HepG2 (cell line): ENCODE measurements around the gene LTB4R. TPM values are rescaled to one million over a fixed set of nuclear protein-coding genes. Genes with fewer than 3 reads are reported as not detected.

Experiments used
- ATRX ChIP-seq: sonication (generic); formaldehyde crosslinking; IDR thresholded peaks from 2 replicates; pipeline ENCODE4 v1.4.0; 2020; ENCODE audit warnings: missing genetic modification reagents, borderline replicate concordance
- CBX5 ChIP-seq: sonication (generic); formaldehyde crosslinking; IDR thresholded peaks from 2 replicates; pipeline ENCODE4 v1.4.0; 2020; ENCODE audit warnings: missing genetic modification reagents, borderline replicate concordance
- EEA1 ChIP-seq: sonication (generic); formaldehyde crosslinking; IDR thresholded peaks from 2 replicates; pipeline ENCODE4 v1.5.1; 2020; ENCODE audit warnings: mild to moderate bottlenecking, missing genetic modification reagents, borderline replicate concordance
- FOSL2 ChIP-seq: sonication (generic); formaldehyde crosslinking; IDR thresholded peaks from 2 replicates; pipeline ENCODE4 v1.4.0; 2020; ENCODE audit warnings: missing genetic modification reagents
- FOXA3 ChIP-seq: IDR thresholded peaks from 2 replicates; pipeline ENCODE4 v1.6.1; 2016; ENCODE audit warnings: missing genetic modification reagents, missing compliant biosample characterization
- MED1 ChIP-seq: sonication (generic); formaldehyde crosslinking; IDR thresholded peaks from 2 replicates; pipeline ENCODE4 v1.4.0; 2020; ENCODE audit warnings: missing genetic modification reagents
- SIN3B ChIP-seq: fragments of 150-350 bp; IDR thresholded peaks from 2 replicates; pipeline ENCODE4 v1.6.1; 2014; ENCODE audit warnings: low read length
- TCF12 ChIP-seq, 2 experiments: fragments of 450-650 bp in 1 of 2; sonication (generic) in 1 of 2; formaldehyde crosslinking in 1 of 2; IDR thresholded peaks; 2 replicates each; pipeline versions ENCODE4 v1.6.1 to v1.8.0; 2017 to 2022; ENCODE audit warnings: antibody characterized with exemption in 1 of 2, mild to moderate bottlenecking in 1 of 2, missing genetic modification reagents in 1 of 2, moderate library complexity in 1 of 2
- TCF7 ChIP-seq: sonication (generic); IDR thresholded peaks from 2 replicates; pipeline ENCODE4 v1.6.1; 2016; ENCODE audit warnings: antibody characterized with exemption, low read depth
- YEATS4 ChIP-seq: sonication (generic); formaldehyde crosslinking; IDR thresholded peaks from 2 replicates; pipeline ENCODE4 v1.4.0; 2020; ENCODE audit warnings: missing genetic modification reagents, borderline replicate concordance
- ZNF256 ChIP-seq: sonication (generic); formaldehyde crosslinking; conservative IDR thresholded peaks from 2 replicates; pipeline ENCODE4 v1.4.0; 2020; ENCODE audit warnings: missing genetic modification reagents
- ZNF331 ChIP-seq: sonication (generic); formaldehyde crosslinking; IDR thresholded peaks from 2 replicates; pipeline ENCODE4 v1.4.0; 2020; ENCODE audit warnings: missing genetic modification reagents
- ZNF382 ChIP-seq: sonication (generic); formaldehyde crosslinking; IDR thresholded peaks from 2 replicates; pipeline ENCODE4 v1.5.0; 2020; ENCODE audit warnings: missing genetic modification reagents, mild to moderate bottlenecking, borderline replicate concordance
- ZNF644 ChIP-seq: IDR thresholded peaks from 2 replicates; pipeline ENCODE4 v1.6.1; 2016; ENCODE audit warnings: low read depth
- ZNF724P ChIP-seq: sonication (generic); formaldehyde crosslinking; IDR thresholded peaks from 2 replicates; pipeline ENCODE4 v1.8.0; 2022; ENCODE audit warnings: missing genetic modification reagents, borderline replicate concordance
- ZNF766 ChIP-seq: sonication (generic); formaldehyde crosslinking; IDR thresholded peaks from 2 replicates; pipeline ENCODE4 v1.5.0; 2020; ENCODE audit warnings: missing genetic modification reagents, borderline replicate concordance
- ZNF841 ChIP-seq: sonication (generic); formaldehyde crosslinking; IDR thresholded peaks from 2 replicates; pipeline ENCODE4 v1.8.1; 2023; ENCODE audit warnings: missing genetic modification reagents, borderline replicate concordance
- ZNF850 ChIP-seq: sonication (generic); formaldehyde crosslinking; conservative IDR thresholded peaks from 2 replicates; pipeline ENCODE4 v1.9.0; 2021; ENCODE audit warnings: mild to moderate bottlenecking, missing genetic modification reagents
- ZSCAN12 ChIP-seq: sonication (generic); formaldehyde crosslinking; IDR thresholded peaks from 2 replicates; pipeline ENCODE4 v1.9.0; 2021; ENCODE audit warnings: mild to moderate bottlenecking, missing genetic modification reagents
- polyA plus RNA-seq, 8 experiments: library from polyadenylated mRNA; depleted of rRNA in 3 of 8; stranded (reverse) in 7 of 8; unstranded in 1 of 8; fragments of >200 nt; fragmentation: Illumina TruSeq in 4 of 8; extraction: Trizol in 4 of 8; gene quantifications; 2 replicates each; pipeline versions ENCODE4 v1.2.1 to v1.2.3, GENCODE V29; 2011 to 2016; ENCODE audit warnings: low read depth in 4 of 8, missing spikeins in 1 of 8, mixed read lengths in 1 of 8; ENCODE audit not compliant: insufficient read depth in 1 of 8
- total RNA-seq, 5 experiments: library from RNA; depleted of rRNA; stranded (reverse); fragments of >200 nt; fragmentation: Illumina TruSeq; extraction: Trizol; gene quantifications; 2 replicates each; pipeline ENCODE4 v1.2.3, GENCODE V29; 2016; ENCODE audit warnings: low read depth in 1 of 5
- TF ChIP-seq, protein P1 (sequence below): sonication (generic); formaldehyde crosslinking; IDR thresholded peaks from 2 replicates; pipeline ENCODE4 v1.4.0; 2020; ENCODE audit warnings: missing genetic modification reagents, borderline replicate concordance
- TF ChIP-seq, protein P2 (sequence below): sonication (generic); formaldehyde crosslinking; IDR thresholded peaks from 2 replicates; pipeline ENCODE4 v1.4.0; 2020; ENCODE audit warnings: mild to moderate bottlenecking, missing genetic modification reagents
- TF ChIP-seq, protein P3 (sequence below): sonication (generic); formaldehyde crosslinking; IDR thresholded peaks from 2 replicates; pipeline ENCODE4 v1.8.0; 2022; ENCODE audit warnings: mild to moderate bottlenecking, missing genetic modification reagents

Gene LTB4R
- total and polyA plus RNA-seq, 2 of the 13 experiments (the other 11 are each of a cell fraction or from before 2014, with no cell fraction given), result 3.2 to 8.2 TPM

DNA sequence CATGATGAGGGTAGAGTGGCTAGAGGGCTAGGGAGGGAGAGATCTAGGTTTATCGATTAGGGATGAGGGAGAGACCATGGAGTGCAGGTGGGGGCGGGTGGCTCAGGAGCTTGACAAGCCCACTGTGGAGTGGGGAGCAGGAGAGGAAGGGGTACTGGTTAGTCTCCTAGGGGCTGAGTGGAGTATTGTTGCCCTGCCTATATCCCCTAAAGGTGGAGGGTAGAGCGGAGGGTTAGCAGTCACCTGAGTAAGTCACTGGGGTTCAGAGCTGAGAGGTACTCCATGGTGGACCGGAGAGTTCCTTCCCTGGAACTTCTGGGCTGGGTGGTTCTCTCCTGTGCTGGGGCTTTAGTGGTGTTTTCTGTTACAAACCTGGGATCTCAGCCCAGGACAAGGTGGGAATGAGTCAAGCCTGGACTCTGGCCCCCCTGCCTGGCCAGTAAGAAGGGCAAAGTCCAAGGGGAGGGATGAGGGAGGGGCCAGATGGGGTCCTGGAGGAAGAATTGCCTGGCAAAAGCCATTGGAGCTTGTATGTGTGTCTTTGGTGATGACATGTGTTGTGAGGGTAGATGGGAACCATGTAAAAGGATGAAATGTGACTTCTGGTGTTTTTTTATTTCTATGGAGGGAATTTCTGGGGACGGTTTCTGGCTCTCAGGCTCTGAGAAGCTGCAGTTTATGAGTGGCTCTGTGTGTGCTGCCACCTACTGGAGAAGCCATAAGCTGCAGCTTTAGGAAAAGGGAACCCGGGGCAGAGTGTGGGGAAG is 3.5 kb upstream of the LTB4R start, which contains the start of gene CIDEB (continued):
- TF ChIP-seq TCF12 (IDR thresholded peaks at IDR 0.05), result no peak
- peak; percentile 89; the same call in 1 of the 2 replicates for TF ChIP-seq TCF12 (CRISPR knock-in tag; IDR thresholded peaks at IDR 0.05)
- TF ChIP-seq ZNF724P (CRISPR knock-in tag), result peak; percentile 87
- no peak for TF ChIP-seq ZNF841 (CRISPR knock-in tag)
- no peak; the same call in 1 of the 2 replicates for TF ChIP-seq SIN3B
- no peak for TF ChIP-seq ATRX (CRISPR knock-in tag)
- peak; percentile 92 for TF ChIP-seq FOXA3 (CRISPR knock-in tag)
- TF ChIP-seq ZSCAN12, result no peak
- TF ChIP-seq, protein P1, sequence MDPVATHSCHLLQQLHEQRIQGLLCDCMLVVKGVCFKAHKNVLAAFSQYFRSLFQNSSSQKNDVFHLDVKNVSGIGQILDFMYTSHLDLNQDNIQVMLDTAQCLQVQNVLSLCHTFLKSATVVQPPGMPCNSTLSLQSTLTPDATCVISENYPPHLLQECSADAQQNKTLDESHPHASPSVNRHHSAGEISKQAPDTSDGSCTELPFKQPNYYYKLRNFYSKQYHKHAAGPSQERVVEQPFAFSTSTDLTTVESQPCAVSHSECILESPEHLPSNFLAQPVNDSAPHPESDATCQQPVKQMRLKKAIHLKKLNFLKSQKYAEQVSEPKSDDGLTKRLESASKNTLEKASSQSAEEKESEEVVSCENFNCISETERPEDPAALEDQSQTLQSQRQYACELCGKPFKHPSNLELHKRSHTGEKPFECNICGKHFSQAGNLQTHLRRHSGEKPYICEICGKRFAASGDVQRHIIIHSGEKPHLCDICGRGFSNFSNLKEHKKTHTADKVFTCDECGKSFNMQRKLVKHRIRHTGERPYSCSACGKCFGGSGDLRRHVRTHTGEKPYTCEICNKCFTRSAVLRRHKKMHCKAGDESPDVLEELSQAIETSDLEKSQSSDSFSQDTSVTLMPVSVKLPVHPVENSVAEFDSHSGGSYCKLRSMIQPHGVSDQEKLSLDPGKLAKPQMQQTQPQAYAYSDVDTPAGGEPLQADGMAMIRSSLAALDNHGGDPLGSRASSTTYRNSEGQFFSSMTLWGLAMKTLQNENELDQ (CRISPR knock-in tag), result no peak; the same call in none of the 2 replicates
- no peak for TF ChIP-seq ZNF256 (CRISPR knock-in tag)
- peak; percentile 95; the same call in 1 of the 2 replicates for TF ChIP-seq YEATS4
- TF ChIP-seq, protein P2, sequence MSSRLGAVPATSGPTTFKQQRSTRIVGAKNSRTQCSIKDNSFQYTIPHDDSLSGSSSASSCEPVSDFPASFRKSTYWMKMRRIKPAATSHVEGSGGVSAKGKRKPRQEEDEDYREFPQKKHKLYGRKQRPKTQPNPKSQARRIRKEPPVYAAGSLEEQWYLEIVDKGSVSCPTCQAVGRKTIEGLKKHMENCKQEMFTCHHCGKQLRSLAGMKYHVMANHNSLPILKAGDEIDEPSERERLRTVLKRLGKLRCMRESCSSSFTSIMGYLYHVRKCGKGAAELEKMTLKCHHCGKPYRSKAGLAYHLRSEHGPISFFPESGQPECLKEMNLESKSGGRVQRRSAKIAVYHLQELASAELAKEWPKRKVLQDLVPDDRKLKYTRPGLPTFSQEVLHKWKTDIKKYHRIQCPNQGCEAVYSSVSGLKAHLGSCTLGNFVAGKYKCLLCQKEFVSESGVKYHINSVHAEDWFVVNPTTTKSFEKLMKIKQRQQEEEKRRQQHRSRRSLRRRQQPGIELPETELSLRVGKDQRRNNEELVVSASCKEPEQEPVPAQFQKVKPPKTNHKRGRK, result no peak
- 0 out of 2 replicates have a peak, but pooled peaks have one; percentile 33 for TF ChIP-seq ZNF766 (CRISPR knock-in tag)
- no peak for TF ChIP-seq ZNF382 (CRISPR knock-in tag)
- TF ChIP-seq ZNF850 (CRISPR knock-in tag), result no peak
- TF ChIP-seq ZNF331 (CRISPR knock-in tag), result peak; percentile 97
- TF ChIP-seq TCF7, result 0 out of 2 replicates have a peak, but pooled peaks have one; percentile 15
- peak; percentile 96 for TF ChIP-seq ZNF644 (CRISPR knock-in tag)
- peak; percentile 18; the same call in 1 of the 2 replicates for TF ChIP-seq EEA1 (CRISPR knock-in tag)
- peak; percentile 99 for TF ChIP-seq FOSL2 (CRISPR knock-in tag)
- TF ChIP-seq, protein P3, sequence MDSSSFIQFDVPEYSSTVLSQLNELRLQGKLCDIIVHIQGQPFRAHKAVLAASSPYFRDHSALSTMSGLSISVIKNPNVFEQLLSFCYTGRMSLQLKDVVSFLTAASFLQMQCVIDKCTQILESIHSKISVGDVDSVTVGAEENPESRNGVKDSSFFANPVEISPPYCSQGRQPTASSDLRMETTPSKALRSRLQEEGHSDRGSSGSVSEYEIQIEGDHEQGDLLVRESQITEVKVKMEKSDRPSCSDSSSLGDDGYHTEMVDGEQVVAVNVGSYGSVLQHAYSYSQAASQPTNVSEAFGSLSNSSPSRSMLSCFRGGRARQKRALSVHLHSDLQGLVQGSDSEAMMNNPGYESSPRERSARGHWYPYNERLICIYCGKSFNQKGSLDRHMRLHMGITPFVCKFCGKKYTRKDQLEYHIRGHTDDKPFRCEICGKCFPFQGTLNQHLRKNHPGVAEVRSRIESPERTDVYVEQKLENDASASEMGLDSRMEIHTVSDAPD (CRISPR knock-in tag), result peak; percentile 70
- peak; percentile 94 for TF ChIP-seq MED1
- TF ChIP-seq CBX5 (CRISPR knock-in tag), result peak; percentile 92; the same call in 1 of the 2 replicates
